Left lung (tissue), 10 donors: Measurements from ENCODE around the gene BCR. TPM values are rescaled to one million over a fixed set of nuclear protein-coding genes. Genes with fewer than 3 reads are reported as not detected.

Experiments used
- ATAC-seq: fragments of 200-7000 bp; cut with Tn5 transposase; one replicate; pipeline ENCODE4 v1.9.1; 2020; ENCODE audit warnings: moderate library complexity
- DNase-seq, 4 donors: peaks; one replicate each; pipeline ENCODE4 v3.0.0-alpha.2; 2013 to 2020
- H3K27ac ChIP-seq, 2 donors: fragments of 200-600 bp; sonication (generic) in 1 of 2; one replicate each; pipeline versions ENCODE4 v1.5.0 to v1.8.0; 2020 to 2021
- H3K27me3 ChIP-seq, 2 donors: fragments of 200-600 bp; sonication (generic) in 1 of 2; one replicate each; pipeline versions ENCODE4 v1.5.0 to v1.8.0; 2020 to 2021
- H3K36me3 ChIP-seq, 2 donors: fragments of 200-600 bp; sonication (generic) in 1 of 2; one replicate each; pipeline versions ENCODE4 v1.5.0 to v1.8.0; 2020 to 2021
- H3K4me1 ChIP-seq, 2 donors: fragments of 200-600 bp; one replicate each; pipeline ENCODE4 v1.8.0; 2021
- H3K4me3 ChIP-seq, 2 donors: fragments of 200-600 bp; sonication (generic) in 1 of 2; one replicate each; pipeline versions ENCODE4 v1.5.0 to v1.8.0; 2020 to 2021; ENCODE audit warnings: mild to moderate bottlenecking in 1 of 2
- H3K9me3 ChIP-seq, 2 donors: fragments of 200-600 bp; sonication (generic) in 1 of 2; one replicate each; pipeline versions ENCODE4 v1.5.0 to v1.8.0; 2020 to 2021
- CTCF ChIP-seq, 2 donors: fragments of 200-600 bp; sonication (generic) in 1 of 2; IDR thresholded peaks; one replicate each; pipeline versions ENCODE4 v1.5.0 to v1.8.0; 2021; ENCODE audit warnings: antibody characterized with exemption in 2 of 2
- intact Hi-C, 2 donors: fragments of 100-400 bp; cut with DNase I; formaldehyde crosslinking; loops; one replicate each; pipeline versions ENCODE4 v1.11.2 to v1.14.2; 2022
- polyA plus RNA-seq, 6 donors: library from polyadenylated mRNA; unstranded; fragments of 120-200 nt; gene quantifications; one replicate each; pipeline ENCODE4 v1.2.1, GENCODE V29; 2013; ENCODE audit not compliant: insufficient read length in 6 of 6
- total RNA-seq, 2 donors: library from RNA; stranded (reverse); fragmentation: NEBNext Ultra II Directional; extraction: Animal tissue kit (Norgen Biotek cat#: 25700); gene quantifications; one replicate each; pipeline ENCODE4 v1.2.1, GENCODE V29; 2021
- donor health status: DM: no; HTN: yes; CAD: no.
- donor health status: DM: no; HTN: no; CAD: no.

BCR gene
- total and polyA plus RNA-seq, 8 donors, result 41.1 to 70.4 (median 48.9) TPM

- peak; percentile 37 for ATAC-seq
- Histone ChIP-seq H3K9me3 (no peaks in the 10 kb centered on the region), H3K4me1 (peaks cover 75 to 100% of the 10 kb centered on the region in 2 donors), H3K27me3 (no peaks in the 10 kb centered on the region), H3K27ac (peak overlapping the region; percentile 26 to 83), H3K36me3 (no peaks in the 10 kb centered on the region), H3K4me3 (no peak overlapping the region)
- no peak for TF ChIP-seq CTCF (IDR thresholded peaks at IDR 0.05)
- no peak for DNase-seq
- intact Hi-C loops, result no loop called here
Observed at GRCh38 chr22:23220485-23221350, 40.4 kb downstream of the BCR start.

- peak overlapping the region in 1 of 2 donors; percentile 83 for H3K27ac ChIP-seq
- intact Hi-C loops, result no loop called here
Observed at GRCh38 chr22:23221351-23221804, 41.1 kb downstream of the BCR start.

GRCh38 chr22:23222033-23222792, 41.9 kb downstream of the BCR start:
- H3K4me3 ChIP-seq, result no peak overlapping the region
- no peak for DNase-seq
- no peak for ATAC-seq
- H3K9me3 ChIP-seq, result no peaks in the 10 kb centered on the region
- no peak for TF ChIP-seq CTCF (IDR thresholded peaks at IDR 0.05)
- peak overlapping the region in 1 of 2 donors; percentile 83 for H3K27ac ChIP-seq
- peaks cover 73 to 100% of the 10 kb centered on the region in 2 donors for H3K4me1 ChIP-seq
- H3K36me3 ChIP-seq, result no peaks in the 10 kb centered on the region
- intact Hi-C loops, result no loop called here
- H3K27me3 ChIP-seq, result no peaks in the 10 kb centered on the region

More at GRCh38 chr22:23221351-23221804, 41.1 kb downstream of the BCR start:
- no peaks in the 10 kb centered on the region for H3K36me3 ChIP-seq
- peaks cover 73 to 100% of the 10 kb centered on the region in 2 donors for H3K4me1 ChIP-seq
- DNase-seq, result no peak
- no peaks in the 10 kb centered on the region for H3K27me3 ChIP-seq
- no peak for ATAC-seq
- H3K9me3 ChIP-seq, result no peaks in the 10 kb centered on the region
- H3K4me3 ChIP-seq, result no peak overlapping the region
- no peak for TF ChIP-seq CTCF (IDR thresholded peaks at IDR 0.05)

- ATAC-seq (no peak), DNase-seq (no peak)
- intact Hi-C loops, result no loop called here
- Histone ChIP-seq H3K4me3 (no peak overlapping the region), H3K4me1 (peaks cover 69 to 100% of the 10 kb centered on the region in 2 donors), H3K27ac (peak overlapping the region in 1 of 2 donors; percentile 83), H3K36me3 (no peaks in the 10 kb centered on the region), H3K27me3 (no peaks in the 10 kb centered on the region), H3K9me3 (no peaks in the 10 kb centered on the region)
- no peak for TF ChIP-seq CTCF (IDR thresholded peaks at IDR 0.05)
Observed at GRCh38 chr22:23222793-23223568, 42.7 kb downstream of the BCR start.
